VCaP (cell line): Measurements from ENCODE around the gene PHYKPL.
A peak's percentile ranks its signal among the peaks of the same experiment; 100 is the strongest.

ENCODE experiments used
- H3K27ac ChIP-seq: fragments of 450-650 bp; 2 replicates; pipeline ENCODE4 v1.5.1; 2017
- CTCF ChIP-seq: fragments of 450-650 bp; conservative IDR thresholded peaks from 2 replicates; pipeline ENCODE4 v1.5.1; 2017; ENCODE audit warnings: mild to moderate bottlenecking, moderate library complexity

PHYKPL gene

GRCh38 chr5:178232124-178232919 lies at the start of gene PHYKPL:
Gene PHYKPL (minus strand): TSS chr5:178232802. CDS start chr5:178232550, 252 bp downstream.
- TF ChIP-seq CTCF = no peak
- peak within 1 kb of the TSS; percentile 90 for H3K27ac ChIP-seq

GRCh38 chr5:178282391-178282790 lies 49.8 kb upstream of the PHYKPL start:
- H3K27ac ChIP-seq = peak overlapping the region; percentile 56
- no peak for TF ChIP-seq CTCF

DNA sequence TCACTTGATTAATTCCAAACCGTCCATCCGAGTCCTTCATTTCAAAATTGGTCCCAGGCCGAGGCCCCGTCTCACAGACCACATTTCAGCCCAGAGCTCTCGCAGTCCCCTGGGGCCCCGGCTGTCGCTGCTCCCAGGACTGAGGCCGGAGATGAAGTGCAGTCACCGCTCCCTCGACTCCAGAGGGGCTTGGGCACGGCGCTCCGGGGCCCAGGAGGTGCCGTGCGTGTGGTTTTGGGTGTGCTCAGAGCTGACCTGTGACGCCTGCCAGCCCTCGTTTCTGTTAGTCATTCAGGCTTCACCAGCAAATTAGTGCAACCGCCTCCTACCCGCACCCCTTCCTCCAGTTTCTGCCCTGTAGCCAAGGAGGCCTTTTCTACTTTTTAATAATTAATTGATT lies 48.7 kb upstream of the PHYKPL start:
- no peak overlapping the region for H3K27ac ChIP-seq
- TF ChIP-seq CTCF = no peak

DNA sequence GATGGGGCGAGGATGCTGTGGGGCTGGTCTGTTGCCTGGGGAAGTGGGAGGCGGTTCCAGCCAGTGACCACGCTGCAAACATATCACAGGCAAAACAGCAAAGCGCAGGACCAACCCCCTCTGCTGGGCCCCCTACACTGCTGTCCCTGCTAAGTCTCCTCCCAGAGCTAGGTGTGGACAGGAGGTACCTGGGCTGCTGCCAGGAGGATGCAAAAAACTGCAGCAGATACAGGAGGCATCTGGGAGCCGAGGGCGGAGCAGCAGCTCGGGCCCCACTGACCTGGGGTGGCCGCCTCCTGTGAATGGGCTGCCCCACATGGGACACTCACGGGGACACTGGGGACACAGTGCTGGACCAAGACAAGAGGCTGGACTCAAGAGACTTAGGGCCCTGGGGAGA lies 48.0 kb upstream of the PHYKPL start:
- H3K27ac ChIP-seq = no peak overlapping the region

DNA sequence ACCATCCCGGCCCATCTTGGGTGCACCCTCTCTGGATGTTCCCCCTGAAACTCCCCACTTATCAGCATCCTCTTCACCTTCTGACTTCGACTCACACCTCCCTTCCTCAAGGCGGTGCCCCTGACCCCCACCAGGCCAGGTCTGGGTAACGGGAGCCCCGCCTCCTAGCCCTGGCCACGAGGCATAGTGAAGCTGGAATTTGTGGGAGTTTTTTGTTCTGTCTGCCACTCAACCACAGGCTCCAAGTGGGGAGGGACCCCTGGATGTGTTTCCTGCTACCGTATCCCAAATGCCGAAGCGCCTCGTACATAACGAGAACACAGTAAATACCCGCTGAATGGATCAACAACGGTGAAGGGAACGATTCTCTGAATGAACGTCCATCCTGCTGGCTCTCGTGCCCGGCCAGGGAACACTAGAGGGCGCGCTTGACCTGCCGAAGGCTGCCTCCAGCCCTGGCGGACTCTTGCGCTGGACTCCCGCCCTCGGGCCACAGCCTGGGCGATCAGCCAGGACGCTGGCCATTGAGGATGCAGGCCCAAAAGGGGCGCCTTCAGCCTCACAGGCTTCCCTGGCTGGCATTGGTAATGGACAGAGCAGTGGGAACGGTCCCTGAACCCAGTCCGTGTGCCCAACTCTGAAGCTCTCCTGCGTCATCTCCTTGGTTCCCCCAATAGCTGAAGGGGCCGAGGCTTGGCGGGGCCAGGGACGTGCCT lies 47.3 kb upstream of the PHYKPL start:
- TF ChIP-seq CTCF = peak; percentile 85
- H3K27ac ChIP-seq = no peak overlapping the region

More for the DNA sequence above, 48.0 kb upstream of the PHYKPL start:
- no peak for TF ChIP-seq CTCF

DNA sequence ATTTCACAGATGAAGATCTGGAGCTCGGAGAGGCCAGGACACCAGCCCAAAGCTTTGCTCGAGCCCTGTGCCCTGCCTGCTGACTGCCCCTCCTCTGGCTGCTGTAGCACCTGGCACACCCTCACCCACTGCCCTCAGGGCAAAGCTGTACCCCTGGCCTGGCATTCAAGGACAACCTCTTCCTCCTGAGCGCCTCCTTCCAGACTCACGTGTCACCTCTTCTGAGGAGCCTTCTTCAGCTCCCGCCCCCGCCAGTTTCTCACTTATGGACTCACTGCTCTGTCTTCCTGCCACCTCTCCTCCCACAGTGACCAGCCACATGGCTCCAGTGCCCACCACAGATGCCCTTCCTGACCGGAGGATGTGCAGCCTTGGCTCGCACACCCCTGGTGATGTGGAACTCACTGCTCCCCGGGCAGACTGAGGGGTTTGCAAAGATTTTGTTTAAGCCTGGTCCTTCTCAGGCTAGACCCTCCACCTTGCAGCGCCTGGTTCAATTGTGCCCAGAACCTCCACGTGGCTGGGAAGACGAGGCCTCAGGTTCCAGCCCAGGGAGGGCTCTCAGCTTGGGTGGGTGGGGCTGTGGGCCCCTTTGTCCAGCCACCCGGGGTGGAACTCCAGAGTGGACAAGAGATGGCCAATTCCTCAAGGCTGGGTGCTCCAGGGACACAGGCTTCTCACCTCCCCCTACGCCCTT lies 46.6 kb upstream of the PHYKPL start:
- no peak for TF ChIP-seq CTCF

GRCh38 chr5:178278358-178279023 lies 45.9 kb upstream of the PHYKPL start:
- no peak overlapping the region for H3K27ac ChIP-seq
- no peak for TF ChIP-seq CTCF

More for the DNA sequence above, 46.6 kb upstream of the PHYKPL start:
- no peak overlapping the region for H3K27ac ChIP-seq
